Measurements from ENCODE around the gene CASS4.

- TF ChIP-seq POLR2AphosphoS5 (IDR thresholded peaks at IDR 0.05; ENCODE audit: borderline replicate concordance, low read depth, low read length) (no peak), EZH2 (IDR thresholded peaks at IDR 0.05) (no peak), FOXP2 (optimal IDR thresholded peaks at IDR 0.05; ENCODE audit: control extremely low read depth, extremely low read length, insufficient read depth) (no peak)
Observed at GRCh38 chr20:56483970-56484369, 71.9 kb downstream of the CASS4 start.
